Suppressor macrophage (primary cell): ENCODE data around the gene FKBP1C.
"Not testable (repeated sequence)": the region's sequence is repeated elsewhere in the genome, so short reads cannot be mapped to it uniquely, and the experiment has no call there.

Experiments
- DNase-seq, 4 experiments: peaks; one replicate each; pipeline ENCODE4 v3.0.0-alpha.2; 2020 to 2022
- total RNA-seq, 17 experiments: gene quantifications; one replicate each; lab custom pipeline; 2026; ENCODE audit warnings: mixed read lengths in 6 of 17, inconsistent platforms in 3 of 17; lab: John Stamatoyannopoulos, UW

Gene FKBP1C
- total RNA-seq: 0.40 to 2.5 (median 1.3) reads per million in 17 experiments

- not testable (repeated sequence) for DNase-seq
Measured at GRCh38 chr6:63211343-63211742, at the start of gene FKBP1C. FKBP1C (plus strand) TSS chr6:63211469.

- DNase-seq: not testable (repeated sequence)
Measured at GRCh38 chr6:63164047-63164803, 47.0 kb upstream of the FKBP1C start.

- no peak for DNase-seq
Measured at GRCh38 chr6:63174173-63174572, 37.1 kb upstream of the FKBP1C start.

GRCh38 chr6:63176181-63176580 is 35.1 kb upstream of the FKBP1C start:
- DNase-seq: no peak

GRCh38 chr6:63180367-63180766 is 30.9 kb upstream of the FKBP1C start:
- no peak for DNase-seq

- DNase-seq: no peak
Measured at GRCh38 chr6:63186970-63187369, 24.3 kb upstream of the FKBP1C start.

- no peak for DNase-seq
Measured at GRCh38 chr6:63188828-63189227, 22.4 kb upstream of the FKBP1C start.

- DNase-seq: no peak
Measured at GRCh38 chr6:63193324-63193723, 17.9 kb upstream of the FKBP1C start.

- no peak for DNase-seq
Measured at GRCh38 chr6:63197741-63198140, 13.5 kb upstream of the FKBP1C start.

GRCh38 chr6:63213325-63213724 is 2.1 kb downstream of the FKBP1C start:
- DNase-seq: no peak

- no peak for DNase-seq
Measured at GRCh38 chr6:63214816-63215215, 3.5 kb downstream of the FKBP1C start.

GRCh38 chr6:63224179-63224578 is 12.9 kb downstream of the FKBP1C start:
- no peak for DNase-seq

- DNase-seq: not testable (repeated sequence)
Measured at GRCh38 chr6:63225987-63226386, 14.7 kb downstream of the FKBP1C start.

GRCh38 chr6:63227928-63228894 is 16.9 kb downstream of the FKBP1C start:
- not testable (repeated sequence) for DNase-seq

GRCh38 chr6:63230027-63230426 is 18.8 kb downstream of the FKBP1C start:
- not testable (repeated sequence) for DNase-seq

- DNase-seq: not testable (repeated sequence)
Measured at GRCh38 chr6:63230511-63230910, 19.2 kb downstream of the FKBP1C start.

GRCh38 chr6:63236398-63236817 is 25.1 kb downstream of the FKBP1C start:
- DNase-seq: no peak

GRCh38 chr6:63245420-63245819 is 34.2 kb downstream of the FKBP1C start:
- no peak for DNase-seq

GRCh38 chr6:63245909-63246308 is 34.6 kb downstream of the FKBP1C start:
- no peak for DNase-seq

GRCh38 chr6:63246581-63246980 is 35.3 kb downstream of the FKBP1C start:
- DNase-seq: no peak

GRCh38 chr6:63249875-63250482 is 38.7 kb downstream of the FKBP1C start:
- DNase-seq: no peak

GRCh38 chr6:63259153-63259552 is 47.9 kb downstream of the FKBP1C start:
- no peak for DNase-seq

- DNase-seq: no peak
Measured at GRCh38 chr6:63261820-63262219, 50.6 kb downstream of the FKBP1C start.
